ENCODE results near the gene TRPV4.

TRPV4 gene

DNA sequence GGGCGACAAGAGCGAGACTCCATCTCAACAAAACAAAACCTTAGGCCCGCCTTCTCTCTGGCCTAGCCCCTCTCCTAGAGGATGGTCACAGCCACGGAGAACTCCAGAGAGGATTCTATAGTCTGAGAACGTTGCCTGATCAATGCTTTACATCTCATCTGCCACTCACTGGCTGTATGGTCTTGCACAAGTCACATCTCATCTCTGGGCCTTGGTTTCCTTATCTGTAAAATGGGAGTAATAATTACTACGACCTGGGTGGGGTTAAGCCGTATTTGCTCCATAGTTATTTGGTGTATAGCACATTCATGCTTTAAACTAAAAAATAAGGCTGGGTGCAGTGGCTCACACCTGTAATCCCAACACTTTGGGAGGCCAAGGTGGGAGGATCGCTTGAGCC is 8.5 kb downstream of the TRPV4 start:
- TF ChIP-seq, protein P1, sequence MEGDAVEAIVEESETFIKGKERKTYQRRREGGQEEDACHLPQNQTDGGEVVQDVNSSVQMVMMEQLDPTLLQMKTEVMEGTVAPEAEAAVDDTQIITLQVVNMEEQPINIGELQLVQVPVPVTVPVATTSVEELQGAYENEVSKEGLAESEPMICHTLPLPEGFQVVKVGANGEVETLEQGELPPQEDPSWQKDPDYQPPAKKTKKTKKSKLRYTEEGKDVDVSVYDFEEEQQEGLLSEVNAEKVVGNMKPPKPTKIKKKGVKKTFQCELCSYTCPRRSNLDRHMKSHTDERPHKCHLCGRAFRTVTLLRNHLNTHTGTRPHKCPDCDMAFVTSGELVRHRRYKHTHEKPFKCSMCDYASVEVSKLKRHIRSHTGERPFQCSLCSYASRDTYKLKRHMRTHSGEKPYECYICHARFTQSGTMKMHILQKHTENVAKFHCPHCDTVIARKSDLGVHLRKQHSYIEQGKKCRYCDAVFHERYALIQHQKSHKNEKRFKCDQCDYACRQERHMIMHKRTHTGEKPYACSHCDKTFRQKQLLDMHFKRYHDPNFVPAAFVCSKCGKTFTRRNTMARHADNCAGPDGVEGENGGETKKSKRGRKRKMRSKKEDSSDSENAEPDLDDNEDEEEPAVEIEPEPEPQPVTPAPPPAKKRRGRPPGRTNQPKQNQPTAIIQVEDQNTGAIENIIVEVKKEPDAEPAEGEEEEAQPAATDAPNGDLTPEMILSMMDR (IDR thresholded peaks at IDR 0.05; ENCODE audit: insufficient read depth, low read length, poor library complexity, severe bottlenecking), result no peak
- Histone ChIP-seq H3K27me3 (replicated peaks; ENCODE audit: control insufficient read depth, insufficient read depth, low read length) (peaks cover 5% of the 10 kb centered on the region), H3K36me3 (ENCODE audit: control insufficient read depth, insufficient read depth, low read length) (no peaks in the 10 kb centered on the region), H3K4me3 (replicated peaks; ENCODE audit: low read depth, low read length) (no peak overlapping the region)
- DNase-seq (ENCODE audit: extremely low read depth, insufficient read length), result no peak

DNA sequence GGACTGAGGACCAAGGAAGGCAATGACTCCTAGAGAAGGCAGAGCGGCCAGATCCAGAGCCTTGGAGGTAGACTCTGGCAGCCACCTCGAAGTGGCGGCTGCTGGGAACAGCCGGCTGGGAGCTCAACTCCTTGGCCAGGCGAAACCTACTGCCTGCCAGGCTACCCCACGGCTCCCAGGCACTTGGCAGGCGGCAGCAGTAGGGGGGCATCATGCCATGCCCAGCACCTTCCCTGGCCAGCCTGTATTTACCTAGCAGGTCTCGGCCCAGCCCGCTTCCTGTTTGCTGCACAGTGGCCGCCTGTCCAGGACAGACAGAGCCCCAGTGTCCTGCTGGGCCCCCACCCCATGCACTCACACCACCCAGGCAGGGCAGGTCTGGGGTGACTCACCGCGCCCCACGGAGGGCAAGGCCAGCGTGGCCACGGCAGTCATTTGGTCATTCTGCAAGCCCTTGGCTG is 10.2 kb downstream of the TRPV4 start:
- H3K36me3 ChIP-seq (ENCODE audit: control insufficient read depth, insufficient read depth, low read length), result no peaks in the 10 kb centered on the region
- peaks cover 5% of the 10 kb centered on the region for H3K27me3 ChIP-seq (replicated peaks; ENCODE audit: control insufficient read depth, insufficient read depth, low read length)
- TF ChIP-seq, protein P1 (IDR thresholded peaks at IDR 0.05; ENCODE audit: insufficient read depth, low read length, poor library complexity, severe bottlenecking), result no peak
- H3K4me3 ChIP-seq (replicated peaks; ENCODE audit: low read depth, low read length), result no peak overlapping the region
- no peak for DNase-seq (ENCODE audit: extremely low read depth, insufficient read length)

DNA sequence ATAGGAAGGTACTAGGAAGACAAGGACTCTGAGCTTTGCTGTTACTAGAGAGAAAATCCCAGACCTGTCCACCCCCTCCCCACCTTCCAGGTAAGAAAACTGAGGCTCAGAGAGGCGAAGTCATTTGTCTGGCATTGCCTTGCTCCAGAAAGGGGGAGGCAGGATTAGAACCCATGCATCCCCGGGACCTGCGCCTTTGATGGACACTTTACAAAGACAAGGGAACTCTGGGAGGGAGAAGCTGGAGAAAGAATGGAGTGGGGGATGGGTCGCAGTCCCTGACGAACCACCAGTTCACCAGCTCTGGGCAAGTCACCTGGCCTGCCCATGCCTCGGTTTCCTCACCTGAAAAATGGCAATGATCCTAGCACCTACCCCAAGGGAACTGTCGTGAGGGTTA is 10.8 kb downstream of the TRPV4 start:
- Histone ChIP-seq H3K27me3 (replicated peaks; ENCODE audit: control insufficient read depth, insufficient read depth, low read length) (peaks cover 5% of the 10 kb centered on the region), H3K4me3 (replicated peaks; ENCODE audit: low read depth, low read length) (no peak overlapping the region), H3K36me3 (ENCODE audit: control insufficient read depth, insufficient read depth, low read length) (no peaks in the 10 kb centered on the region)
- TF ChIP-seq, protein P1 (IDR thresholded peaks at IDR 0.05; ENCODE audit: insufficient read depth, low read length, poor library complexity, severe bottlenecking), result no peak
- DNase-seq (ENCODE audit: extremely low read depth, insufficient read length), result no peak

DNA sequence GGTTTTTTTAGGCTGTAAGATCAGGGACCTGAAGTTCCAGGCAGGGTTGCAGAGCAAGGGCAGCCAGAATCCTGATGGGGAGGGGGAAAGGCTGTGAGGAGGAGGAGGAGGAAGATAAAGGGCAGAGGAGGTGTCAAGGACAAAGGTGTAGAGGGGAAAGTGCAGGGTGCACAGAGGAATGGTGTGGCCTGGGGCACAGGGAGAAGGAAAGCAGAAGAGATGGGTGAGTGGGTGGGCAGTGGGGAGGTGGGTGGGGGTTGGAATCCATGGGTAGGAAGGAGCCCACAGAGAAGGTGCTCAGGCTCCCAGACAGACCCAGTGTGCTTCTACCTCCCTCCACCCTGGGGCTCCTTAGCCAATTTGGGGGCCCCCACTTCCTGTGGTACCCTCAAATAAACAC is 11.2 kb downstream of the TRPV4 start:
- H3K36me3 ChIP-seq (ENCODE audit: control insufficient read depth, insufficient read depth, low read length), result no peaks in the 10 kb centered on the region
- TF ChIP-seq, protein P1 (IDR thresholded peaks at IDR 0.05; ENCODE audit: insufficient read depth, low read length, poor library complexity, severe bottlenecking), result no peak
- DNase-seq (ENCODE audit: extremely low read depth, insufficient read length), result no peak
- H3K4me3 ChIP-seq (replicated peaks; ENCODE audit: low read depth, low read length), result no peak overlapping the region
- peaks cover 5% of the 10 kb centered on the region for H3K27me3 ChIP-seq (replicated peaks; ENCODE audit: control insufficient read depth, insufficient read depth, low read length)

DNA sequence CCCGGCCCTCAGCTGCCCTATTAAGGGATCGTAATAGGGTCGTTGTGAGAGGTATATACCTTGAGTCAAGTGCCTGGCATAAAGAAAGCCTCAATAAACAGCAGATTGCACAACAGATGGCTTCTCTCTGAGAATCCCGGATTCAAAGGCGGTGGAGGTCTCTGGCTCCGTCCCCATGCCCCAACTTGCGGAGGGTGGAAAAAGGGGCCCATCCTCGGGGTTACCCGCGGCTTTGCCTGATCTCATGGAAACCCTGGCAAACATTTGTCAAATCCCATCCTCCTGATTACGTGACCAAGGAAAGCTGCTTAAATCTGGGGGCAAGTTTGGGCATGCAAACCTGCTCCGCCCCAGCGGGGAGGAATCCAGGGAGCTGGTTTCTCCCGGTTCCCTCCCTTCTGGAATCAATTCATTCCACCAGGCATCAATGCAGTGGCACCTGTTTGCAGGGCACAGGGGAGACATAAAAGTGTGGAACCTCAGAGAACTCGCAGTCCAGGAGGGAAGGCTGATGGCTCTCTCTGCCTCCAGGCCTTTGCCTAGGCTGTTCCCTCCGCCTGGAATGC is 12.3 kb downstream of the TRPV4 start:
- peaks cover 5% of the 10 kb centered on the region for H3K27me3 ChIP-seq (replicated peaks; ENCODE audit: control insufficient read depth, insufficient read depth, low read length)
- TF ChIP-seq, protein P1 (IDR thresholded peaks at IDR 0.05; ENCODE audit: insufficient read depth, low read length, poor library complexity, severe bottlenecking), result no peak
- no peak overlapping the region for H3K4me3 ChIP-seq (replicated peaks; ENCODE audit: low read depth, low read length)
- H3K36me3 ChIP-seq (ENCODE audit: control insufficient read depth, insufficient read depth, low read length), result no peaks in the 10 kb centered on the region
- DNase-seq (ENCODE audit: extremely low read depth, insufficient read length), result no peak

Data from GM06990 (cell line).